Measurements from ENCODE around the gene BSPRY.
A peak's percentile ranks its signal among the peaks of the same experiment; 100 is the strongest.
"Not testable (repeated sequence)": the region's sequence is repeated elsewhere in the genome, so short reads cannot be mapped to it uniquely, and the experiment has no call there.

Gene BSPRY

DNA sequence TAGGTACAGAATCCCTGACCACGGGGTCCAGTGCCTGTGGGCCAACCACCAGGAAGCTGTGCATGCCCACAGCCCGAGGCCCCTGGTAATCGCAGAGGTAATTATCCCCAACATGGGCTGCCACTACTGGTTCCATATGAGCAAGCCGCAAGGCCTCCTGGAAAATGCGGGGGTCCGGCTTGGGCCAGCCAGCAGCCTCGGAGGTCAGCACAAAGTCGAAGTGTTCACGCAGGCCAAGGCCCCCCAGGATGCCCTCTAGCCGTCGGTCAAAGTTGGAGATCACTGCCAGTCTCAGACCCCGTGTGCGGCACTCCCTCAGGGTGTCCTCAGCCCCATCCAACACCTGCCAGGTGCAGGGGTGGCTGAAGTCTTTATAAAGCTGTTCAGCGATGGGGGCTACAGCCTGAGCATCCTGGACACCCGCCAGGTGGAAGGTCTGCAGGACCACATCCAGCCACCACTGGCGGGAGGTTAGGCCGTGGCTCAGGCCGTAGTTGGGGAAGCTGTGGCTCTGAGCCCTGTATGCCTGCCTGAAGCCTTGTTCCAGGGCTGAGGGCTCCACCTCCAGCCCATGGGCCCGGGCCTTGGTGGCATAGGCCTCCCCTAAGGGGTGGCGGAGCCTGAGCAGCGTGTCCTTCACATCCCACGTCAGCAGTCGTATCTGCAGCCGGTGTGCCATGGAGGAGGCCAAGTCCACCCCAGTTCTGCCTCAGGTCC is 24.5 kb downstream of the BSPRY start:
- peaks cover 7% of the 10 kb centered on the region for H3K36me3 ChIP-seq (ENCODE audit: insufficient read depth, low read length)
- H3K4me1 ChIP-seq (ENCODE audit: control insufficient read depth, insufficient read depth, low read length), result peaks cover 6% of the 10 kb centered on the region
- H3K9me3 ChIP-seq (replicated peaks; ENCODE audit: low read length), result no peaks in the 10 kb centered on the region
- H3K4me3 ChIP-seq (ENCODE audit: low read length), result no peak overlapping the region
- peaks cover 3% of the 10 kb centered on the region for H3K27me3 ChIP-seq (ENCODE audit: control insufficient read depth, insufficient read depth, low read length)
- no peak overlapping the region for H3K4me2 ChIP-seq (ENCODE audit: low read length)
- no peak overlapping the region for H3K9ac ChIP-seq (ENCODE audit: low read depth, low read length)

DNA sequence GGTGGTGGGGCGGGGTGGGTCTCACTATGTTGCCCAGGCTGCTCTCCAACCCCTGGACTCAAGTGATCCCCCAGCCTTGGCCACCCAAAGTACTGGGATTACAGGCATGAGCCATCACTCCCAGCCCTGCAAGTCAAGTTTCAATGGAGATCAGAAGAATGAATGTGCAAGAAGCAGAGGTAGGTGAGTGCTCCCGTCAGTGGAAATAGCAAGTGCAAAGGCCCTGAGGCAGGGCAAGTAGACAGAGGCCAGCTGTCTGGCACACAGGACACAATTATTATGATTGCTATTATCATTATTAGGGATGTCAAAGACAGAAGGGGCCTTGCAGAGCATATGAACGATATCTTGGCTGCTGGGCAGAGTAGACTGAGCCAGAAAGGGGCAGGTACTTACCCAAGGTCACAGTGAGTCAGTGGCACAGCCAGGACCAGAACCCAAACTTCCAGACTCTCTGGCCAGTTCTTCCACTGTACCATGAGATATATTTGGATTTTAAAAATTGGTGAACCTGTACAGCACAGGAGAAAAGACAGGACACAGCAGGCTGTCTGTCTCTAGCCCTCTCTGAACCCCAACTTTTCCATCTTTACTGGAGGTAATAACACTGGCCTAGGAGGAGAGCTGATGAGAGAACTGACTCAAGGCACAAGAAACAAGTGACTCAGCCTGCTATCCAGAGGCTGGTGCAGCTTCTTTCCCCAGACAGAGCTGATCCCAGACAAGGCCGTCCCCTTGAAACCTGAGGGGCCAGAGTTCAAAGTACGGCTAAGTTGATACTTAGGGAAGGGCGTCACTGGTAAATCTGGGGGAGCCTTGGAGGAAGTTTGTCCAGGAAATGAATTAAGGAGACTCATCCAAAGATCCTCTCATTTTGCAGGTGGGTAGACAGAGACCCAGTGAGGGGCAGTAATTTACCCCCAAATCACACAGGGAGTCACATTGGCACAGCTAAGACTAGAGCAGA is 26.0 kb downstream of the BSPRY start:
- Histone ChIP-seq H3K9ac (ENCODE audit: low read depth, low read length) (no peak overlapping the region), H3K27me3 (ENCODE audit: control insufficient read depth, insufficient read depth, low read length) (no peaks in the 10 kb centered on the region), H3K4me1 (ENCODE audit: control insufficient read depth, insufficient read depth, low read length) (peaks cover 6% of the 10 kb centered on the region), H3K4me3 (ENCODE audit: low read length) (no peak overlapping the region), H3K4me2 (ENCODE audit: low read length) (no peak overlapping the region), H3K36me3 (ENCODE audit: insufficient read depth, low read length) (peaks cover 7% of the 10 kb centered on the region), H3K9me3 (replicated peaks; ENCODE audit: low read length) (no peaks in the 10 kb centered on the region)

DNA sequence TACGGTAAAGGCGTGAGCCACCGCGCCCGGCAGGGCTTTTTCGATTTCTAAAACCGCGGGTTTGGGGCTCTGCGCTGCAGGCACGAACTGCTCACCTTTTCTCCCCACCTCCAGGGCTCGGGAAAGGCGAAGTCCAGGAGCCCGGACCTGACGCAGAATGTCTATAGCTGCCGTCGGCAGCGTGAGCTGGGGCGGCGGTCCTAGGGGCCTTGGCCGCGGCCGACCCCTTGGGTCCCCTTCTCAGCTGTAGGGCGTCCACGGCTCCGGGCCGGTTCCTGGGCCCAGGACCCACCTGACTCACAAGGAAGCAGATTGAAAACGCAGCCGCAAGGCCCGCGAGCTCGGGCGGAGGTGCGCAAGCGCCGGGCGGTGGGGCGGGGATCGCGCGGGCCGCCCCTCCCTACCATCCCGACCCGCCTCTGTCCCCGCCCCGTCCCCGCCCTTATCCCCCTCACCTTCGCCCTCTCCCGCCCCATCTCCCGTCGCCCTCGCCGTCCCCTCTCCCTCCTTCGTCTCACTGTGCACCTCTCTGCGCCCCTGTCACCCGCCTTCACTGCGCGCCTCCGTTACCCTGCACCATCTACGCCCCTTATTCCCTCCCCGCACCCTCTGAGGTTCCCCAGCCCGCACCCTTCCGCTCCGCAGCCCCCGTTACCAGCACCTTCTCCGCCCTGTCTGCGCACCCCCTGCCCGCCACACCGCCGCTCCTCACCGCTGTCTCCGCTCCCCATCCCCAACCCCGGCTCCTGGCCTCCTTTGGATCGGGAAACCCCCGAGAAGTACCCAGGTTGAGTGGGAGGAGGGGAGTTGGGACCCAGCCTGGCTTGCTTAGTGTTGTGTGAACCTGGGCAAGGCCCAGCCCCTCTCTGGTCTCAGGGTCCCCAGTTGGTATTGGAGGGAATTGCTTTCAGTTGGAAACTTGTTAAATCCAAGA is 27.6 kb downstream of the BSPRY start, which contains the start of gene HDHD3:
Gene HDHD3 (minus strand): TSS at position 353 of the 934 bp plus-strand sequence. CDS start 2,632 bp downstream, outside the sequence.
- H3K36me3 ChIP-seq (ENCODE audit: insufficient read depth, low read length), result peaks cover 7% of the 10 kb centered on the region
- H3K4me3 ChIP-seq (ENCODE audit: low read length), result peak within 1 kb of the TSS; percentile 97
- peak within 1 kb of the TSS; percentile 97 for H3K4me2 ChIP-seq (ENCODE audit: low read length)
- no peaks in the 10 kb centered on the region for H3K9me3 ChIP-seq (replicated peaks; ENCODE audit: low read length)
- H3K9ac ChIP-seq (ENCODE audit: low read depth, low read length), result peak within 1 kb of the TSS; percentile 82
- no peaks in the 10 kb centered on the region for H3K27me3 ChIP-seq (ENCODE audit: control insufficient read depth, insufficient read depth, low read length)
- peaks cover 6% of the 10 kb centered on the region for H3K4me1 ChIP-seq (ENCODE audit: control insufficient read depth, insufficient read depth, low read length)

DNA sequence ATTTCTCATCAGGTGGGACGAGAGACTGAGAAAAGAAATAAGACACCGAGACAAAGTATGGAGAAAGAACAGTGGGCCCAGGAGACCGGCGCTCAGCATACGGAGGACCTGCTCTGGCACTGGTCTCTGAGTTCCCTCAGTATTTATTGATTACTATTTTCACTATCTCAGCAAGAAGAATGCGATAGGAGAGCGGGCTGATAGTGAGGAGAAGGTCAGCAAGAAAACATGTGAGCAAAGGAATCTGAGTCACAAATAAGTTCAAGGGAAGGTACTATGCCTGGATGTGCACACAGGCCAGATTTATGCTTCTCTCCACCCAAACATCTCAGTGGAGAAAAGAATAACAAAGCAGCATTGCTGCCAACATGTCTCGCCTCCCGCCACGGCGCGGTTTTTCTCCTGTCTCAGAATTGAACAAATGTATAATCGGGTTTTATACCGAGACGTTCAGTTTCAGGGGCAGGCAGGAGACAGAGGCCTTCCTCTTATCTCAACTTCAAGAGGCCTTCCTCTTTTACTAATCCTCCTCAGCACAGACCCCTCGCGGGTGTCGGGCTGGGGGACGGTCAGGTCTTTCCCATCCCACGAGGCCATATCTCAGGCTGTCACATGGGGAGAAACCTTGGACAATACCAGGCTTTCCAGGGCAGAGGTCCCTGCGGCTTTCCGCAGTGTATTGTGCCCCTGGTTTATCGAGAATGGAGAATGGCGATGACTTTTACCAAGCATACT is 29.9 kb downstream of the BSPRY start:
- not testable (repeated sequence) for H3K27me3 ChIP-seq (ENCODE audit: control insufficient read depth, insufficient read depth, low read length); H3K9me3 ChIP-seq (replicated peaks; ENCODE audit: low read length); H3K4me1 ChIP-seq (ENCODE audit: control insufficient read depth, insufficient read depth, low read length); H3K4me2 ChIP-seq (ENCODE audit: low read length); H3K4me3 ChIP-seq (ENCODE audit: low read length); H3K9ac ChIP-seq (ENCODE audit: low read depth, low read length); H3K36me3 ChIP-seq (ENCODE audit: insufficient read depth, low read length)

DNA sequence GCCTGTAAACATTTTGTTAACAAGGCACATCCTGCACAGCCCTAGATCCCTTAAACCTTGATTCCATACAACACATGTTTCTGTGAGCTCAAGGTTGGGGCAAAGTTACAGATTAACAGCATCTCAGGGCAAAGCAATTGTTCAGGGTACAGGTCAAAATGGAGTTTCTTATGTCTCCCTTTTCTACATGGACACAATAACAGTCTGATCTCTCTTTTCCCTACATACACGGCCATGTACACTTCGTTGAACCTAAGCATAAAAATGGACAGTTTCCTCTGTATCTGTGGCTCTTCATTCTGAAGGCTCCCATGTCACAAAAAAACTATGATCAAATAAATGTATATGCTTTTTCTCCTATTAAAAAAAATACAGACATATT is 30.5 kb downstream of the BSPRY start:
- not testable (repeated sequence) for H3K4me1 ChIP-seq (ENCODE audit: control insufficient read depth, insufficient read depth, low read length); H3K27me3 ChIP-seq (ENCODE audit: control insufficient read depth, insufficient read depth, low read length); H3K9ac ChIP-seq (ENCODE audit: low read depth, low read length); H3K9me3 ChIP-seq (replicated peaks; ENCODE audit: low read length); H3K4me2 ChIP-seq (ENCODE audit: low read length); H3K4me3 ChIP-seq (ENCODE audit: low read length); H3K36me3 ChIP-seq (ENCODE audit: insufficient read depth, low read length)

DNA sequence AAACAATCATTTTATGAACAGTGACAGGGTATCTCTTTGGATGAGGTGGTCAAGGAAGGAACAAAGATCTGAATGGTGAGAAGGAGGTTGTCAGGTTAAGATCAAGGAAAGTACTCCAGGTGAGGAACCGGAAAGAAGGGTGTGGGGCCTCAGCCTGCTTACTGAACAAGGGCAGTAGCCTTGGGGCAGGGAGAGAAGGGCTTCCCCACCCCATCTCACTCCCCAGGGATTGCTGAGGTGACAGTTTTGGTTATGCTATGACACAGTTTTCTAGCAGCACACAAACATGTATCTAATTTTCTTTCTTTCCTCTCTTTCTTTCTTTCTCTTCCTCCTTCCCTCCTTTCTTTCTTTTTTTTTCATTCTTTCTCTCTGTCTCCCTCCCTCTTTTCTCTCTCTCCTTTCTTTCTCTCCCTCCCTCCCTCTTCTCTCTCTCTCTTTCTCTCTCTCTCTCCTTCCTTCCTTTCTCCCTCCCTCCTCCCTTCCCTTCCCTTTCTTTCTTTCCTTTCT is 31.6 kb downstream of the BSPRY start:
- Histone ChIP-seq H3K4me3 (ENCODE audit: low read length) (no peak overlapping the region), H3K9ac (ENCODE audit: low read depth, low read length) (no peak overlapping the region), H3K36me3 (ENCODE audit: insufficient read depth, low read length) (no peaks in the 10 kb centered on the region), H3K4me2 (ENCODE audit: low read length) (no peak overlapping the region), H3K4me1 (ENCODE audit: control insufficient read depth, insufficient read depth, low read length) (peaks cover 3% of the 10 kb centered on the region), H3K27me3 (ENCODE audit: control insufficient read depth, insufficient read depth, low read length) (no peaks in the 10 kb centered on the region), H3K9me3 (replicated peaks; ENCODE audit: low read length) (no peaks in the 10 kb centered on the region)

DNA sequence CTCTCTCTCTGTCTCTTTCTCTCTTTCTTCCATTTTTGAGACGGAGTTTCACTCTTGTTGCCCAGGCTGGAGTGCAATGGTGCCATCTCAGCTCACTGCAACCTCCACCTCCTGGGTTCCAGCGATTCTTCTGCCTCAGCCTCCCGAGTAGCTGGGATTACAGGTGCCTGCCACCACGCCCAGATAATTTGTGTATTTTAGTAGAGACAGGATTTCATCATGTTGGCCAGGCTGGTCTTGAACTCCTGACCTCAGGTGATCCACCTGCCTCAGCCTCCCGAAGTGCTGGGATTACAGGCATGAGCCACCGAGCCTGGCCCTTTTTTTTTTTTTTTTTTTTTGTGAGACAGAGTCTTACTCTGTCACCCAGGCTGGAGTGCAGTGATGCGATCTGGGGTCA is 32.1 kb downstream of the BSPRY start:
- H3K4me2 ChIP-seq (ENCODE audit: low read length); H3K4me1 ChIP-seq (ENCODE audit: control insufficient read depth, insufficient read depth, low read length); H3K4me3 ChIP-seq (ENCODE audit: low read length); H3K27me3 ChIP-seq (ENCODE audit: control insufficient read depth, insufficient read depth, low read length); H3K36me3 ChIP-seq (ENCODE audit: insufficient read depth, low read length); H3K9ac ChIP-seq (ENCODE audit: low read depth, low read length); H3K9me3 ChIP-seq (replicated peaks; ENCODE audit: low read length): not testable (repeated sequence)

DNA sequence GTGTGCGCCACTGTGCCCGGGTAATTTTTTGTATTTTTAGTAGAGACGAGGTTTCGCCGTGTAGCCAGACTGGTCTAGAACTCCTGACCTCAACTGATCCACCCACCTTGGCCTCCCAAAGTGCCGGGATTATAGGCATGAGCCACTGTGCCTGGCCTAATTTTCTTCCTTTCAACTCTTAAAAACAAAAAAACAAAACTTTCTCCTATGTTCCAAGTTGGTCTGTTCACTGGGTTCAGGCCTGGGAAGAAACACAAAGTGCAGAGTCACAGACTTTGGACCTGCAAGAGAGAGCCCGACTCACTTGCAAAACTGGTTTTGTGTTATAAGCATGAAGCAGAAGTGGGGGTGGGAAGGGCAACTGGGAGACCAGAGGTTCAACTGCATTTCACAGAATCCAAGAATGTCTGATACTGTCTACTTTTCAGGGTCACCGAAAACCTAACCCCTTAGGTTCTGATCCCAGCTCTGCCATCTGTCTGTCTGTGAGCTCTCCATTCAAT is 32.6 kb downstream of the BSPRY start:
- Histone ChIP-seq H3K36me3 (ENCODE audit: insufficient read depth, low read length) (no peaks in the 10 kb centered on the region), H3K4me2 (ENCODE audit: low read length) (no peak overlapping the region), H3K9ac (ENCODE audit: low read depth, low read length) (no peak overlapping the region), H3K9me3 (replicated peaks; ENCODE audit: low read length) (no peaks in the 10 kb centered on the region), H3K4me3 (ENCODE audit: low read length) (no peak overlapping the region), H3K4me1 (ENCODE audit: control insufficient read depth, insufficient read depth, low read length) (peaks cover 3% of the 10 kb centered on the region), H3K27me3 (ENCODE audit: control insufficient read depth, insufficient read depth, low read length) (no peaks in the 10 kb centered on the region)

DNA sequence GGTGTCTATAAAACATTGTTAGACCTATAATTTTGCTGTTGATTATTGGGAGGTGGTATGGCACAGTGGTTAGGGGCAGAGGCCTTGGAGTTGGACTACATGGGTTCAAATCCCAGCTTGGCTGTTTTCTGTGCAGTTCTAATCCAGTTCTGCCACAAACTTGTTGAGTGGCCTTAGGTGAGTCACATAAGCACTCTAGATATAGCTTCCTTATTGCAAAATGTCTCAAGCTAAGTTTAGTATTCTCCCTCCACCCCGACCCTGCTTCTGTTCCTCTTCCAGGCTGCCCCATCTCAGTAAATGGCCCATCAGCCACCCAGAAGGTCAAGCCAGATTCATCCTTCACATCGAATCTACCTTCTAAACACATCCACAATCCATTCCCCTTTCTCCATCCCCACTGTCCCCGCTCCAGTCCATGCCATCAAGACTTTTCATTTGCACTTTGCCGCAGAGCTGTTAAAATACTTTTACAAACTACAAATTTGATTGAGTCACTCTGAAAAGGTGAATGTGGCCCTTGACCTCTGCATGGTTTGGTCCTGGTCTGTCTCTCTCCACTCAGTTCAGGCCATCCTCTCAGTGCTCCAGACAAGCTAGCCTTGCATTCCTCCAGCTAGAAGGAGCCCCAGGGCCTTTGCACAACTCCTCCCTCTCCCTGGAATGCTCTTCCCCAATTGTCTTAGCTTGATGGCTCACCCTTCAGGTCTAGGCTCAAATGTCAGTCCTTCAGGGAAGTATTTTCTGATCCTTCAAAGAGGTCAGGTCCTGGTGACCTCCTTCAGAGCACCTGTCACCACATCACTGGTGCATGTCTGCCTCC is 37.4 kb downstream of the BSPRY start:
- Histone ChIP-seq H3K4me2 (ENCODE audit: low read length) (no peak overlapping the region), H3K4me1 (ENCODE audit: control insufficient read depth, insufficient read depth, low read length) (no peaks in the 10 kb centered on the region), H3K9ac (ENCODE audit: low read depth, low read length) (no peak overlapping the region), H3K36me3 (ENCODE audit: insufficient read depth, low read length) (peaks cover 30% of the 10 kb centered on the region), H3K27me3 (ENCODE audit: control insufficient read depth, insufficient read depth, low read length) (no peaks in the 10 kb centered on the region), H3K9me3 (replicated peaks; ENCODE audit: low read length) (no peaks in the 10 kb centered on the region), H3K4me3 (ENCODE audit: low read length) (no peak overlapping the region)
